HG02970 (cell line): ENCODE data around the gene CFL1.

Experiments used
- ATAC-seq: cut with Tn5 transposase; IDR thresholded peaks from one replicate; pipeline ENCODE4 v1.9.1; 2021; ENCODE audit warnings: mild to moderate bottlenecking, moderate library complexity, moderate number of reproducible peaks; ENCODE audit not compliant: unreplicated experiment, low FRiP score

CFL1 gene

GRCh38 chr11:65888163-65888814 is 30.3 kb upstream of the CFL1 start, which contains the start of gene FIBP:
Gene FIBP, minus strand, starts transcription at chr11:65888471. Its CDS starts 53 bp downstream, at chr11:65888418.
- peak; percentile 52 for ATAC-seq

GRCh38 chr11:65887723-65888162 is 29.8 kb upstream of the CFL1 start:
- no peak for ATAC-seq

- no peak for ATAC-seq
Observed at GRCh38 chr11:65886826-65887722, 29.1 kb upstream of the CFL1 start.

GRCh38 chr11:65885808-65886536 is 28.0 kb upstream of the CFL1 start:
- ATAC-seq = no peak

- no peak for ATAC-seq
Observed at GRCh38 chr11:65885231-65885630, 27.3 kb upstream of the CFL1 start.

GRCh38 chr11:65884716-65885092 is 26.7 kb upstream of the CFL1 start:
- ATAC-seq = no peak

- no peak for ATAC-seq
Observed at GRCh38 chr11:65883786-65884715, 26.1 kb upstream of the CFL1 start.

- ATAC-seq = no peak
Observed at GRCh38 chr11:65883058-65883761, 25.2 kb upstream of the CFL1 start.

GRCh38 chr11:65882120-65883057 is 24.4 kb upstream of the CFL1 start:
- no peak for ATAC-seq

- no peak for ATAC-seq
Observed at GRCh38 chr11:65880844-65881421, 23.0 kb upstream of the CFL1 start.

GRCh38 chr11:65880027-65880426 is 22.0 kb upstream of the CFL1 start:
- no peak for ATAC-seq

- ATAC-seq = no peak
Observed at GRCh38 chr11:65879617-65880016, 21.6 kb upstream of the CFL1 start, which contains the start of gene CTSW. Gene CTSW, plus strand, starts transcription at chr11:65879837. Its CDS starts 18 bp downstream, at chr11:65879855.

- peak; percentile 82 for ATAC-seq
Observed at GRCh38 chr11:65873318-65874156, 15.6 kb upstream of the CFL1 start.

- no peak for ATAC-seq
Observed at GRCh38 chr11:65872586-65873317, 14.8 kb upstream of the CFL1 start, which contains the start of gene EFEMP2. Gene EFEMP2, minus strand, starts transcription at chr11:65872800. Its CDS starts 446 bp downstream, at chr11:65872354.

- no peak for ATAC-seq
Observed at GRCh38 chr11:65871811-65872548, 14.0 kb upstream of the CFL1 start.
